Superior temporal gyrus (tissue), 1 donor: Measurements from ENCODE around the gene TNK2.
"Not testable (repeated sequence)": the region's sequence is repeated elsewhere in the genome, so short reads cannot be mapped to it uniquely, and the experiment has no call there.

ENCODE experiments used
- DNase-seq: peaks from one replicate; pipeline ENCODE4 v3.0.0-alpha.2; 2016; ENCODE audit errors: extremely low spot score

The TNK2 gene

DNA sequence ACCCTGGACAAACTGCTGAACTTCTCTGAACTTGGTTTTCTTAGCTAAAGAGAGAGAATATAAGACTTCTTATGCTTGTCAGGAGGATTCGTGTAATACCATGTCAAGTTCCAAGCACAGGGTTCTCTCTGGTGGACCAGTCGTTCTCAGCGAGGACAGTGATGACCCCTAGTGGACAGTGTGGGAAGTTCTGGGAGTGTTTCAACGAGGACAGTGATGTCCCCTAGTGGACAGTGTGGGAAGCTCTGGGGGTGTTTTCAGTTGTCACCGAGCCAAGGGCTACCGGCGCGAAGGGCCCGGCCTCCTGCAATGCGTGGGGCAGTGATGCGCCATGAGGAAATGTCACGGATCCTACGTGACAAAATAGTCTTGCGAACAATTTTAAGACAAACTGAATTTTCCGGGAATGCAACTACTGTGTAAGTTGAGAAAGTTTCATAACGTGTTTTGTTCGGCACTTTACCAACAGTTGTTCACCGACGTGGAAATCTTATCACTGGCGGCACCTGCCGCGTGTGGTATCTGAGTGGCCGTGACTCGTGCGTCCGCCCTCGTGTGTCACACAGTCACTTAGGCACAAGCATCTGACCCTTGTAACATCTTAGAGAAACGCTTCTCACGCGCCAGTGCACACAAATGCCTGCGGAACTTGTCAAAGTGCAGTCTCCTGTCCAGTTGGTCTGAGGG, 57.4 kb downstream of the TNK2 start:
- peak; percentile 96 for DNase-seq

DNA sequence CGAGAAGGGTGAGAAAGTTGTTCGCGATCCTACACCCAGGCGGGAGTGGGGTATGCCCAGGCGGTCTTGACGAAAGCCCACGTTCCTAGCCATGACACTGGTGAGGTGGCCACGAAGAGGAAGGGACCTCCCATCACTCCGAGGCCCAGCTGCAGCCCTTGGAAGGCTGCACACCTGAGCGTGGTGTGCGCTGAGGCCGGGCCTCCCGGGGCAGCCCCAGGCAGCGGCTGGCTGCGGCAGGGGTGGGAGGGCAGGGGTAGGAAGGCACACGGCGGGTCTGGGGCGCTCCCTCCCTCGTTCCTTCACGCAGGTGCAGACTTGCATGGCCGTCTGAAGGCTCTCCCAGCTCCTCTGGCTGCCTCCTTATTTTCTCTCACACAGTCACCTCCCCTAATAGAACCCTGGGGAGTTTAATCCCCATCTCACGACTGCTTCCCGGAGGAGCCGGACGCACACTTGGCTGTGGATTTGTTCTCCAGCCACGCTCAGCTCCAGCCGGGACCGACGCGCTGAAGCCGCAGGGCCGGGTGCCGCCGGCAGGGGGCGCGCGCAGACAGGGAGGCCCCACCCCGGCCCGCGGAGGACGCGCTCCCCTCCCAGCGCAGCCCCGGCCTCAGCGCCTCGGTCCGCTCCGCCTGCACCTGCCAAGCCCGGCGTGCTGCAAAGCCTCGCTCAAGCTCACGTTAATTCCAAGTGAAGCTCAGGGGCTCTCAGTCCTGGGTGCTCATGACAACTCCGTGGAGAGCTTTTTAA, 58.9 kb downstream of the TNK2 start:
- DNase-seq, result no peak

DNA sequence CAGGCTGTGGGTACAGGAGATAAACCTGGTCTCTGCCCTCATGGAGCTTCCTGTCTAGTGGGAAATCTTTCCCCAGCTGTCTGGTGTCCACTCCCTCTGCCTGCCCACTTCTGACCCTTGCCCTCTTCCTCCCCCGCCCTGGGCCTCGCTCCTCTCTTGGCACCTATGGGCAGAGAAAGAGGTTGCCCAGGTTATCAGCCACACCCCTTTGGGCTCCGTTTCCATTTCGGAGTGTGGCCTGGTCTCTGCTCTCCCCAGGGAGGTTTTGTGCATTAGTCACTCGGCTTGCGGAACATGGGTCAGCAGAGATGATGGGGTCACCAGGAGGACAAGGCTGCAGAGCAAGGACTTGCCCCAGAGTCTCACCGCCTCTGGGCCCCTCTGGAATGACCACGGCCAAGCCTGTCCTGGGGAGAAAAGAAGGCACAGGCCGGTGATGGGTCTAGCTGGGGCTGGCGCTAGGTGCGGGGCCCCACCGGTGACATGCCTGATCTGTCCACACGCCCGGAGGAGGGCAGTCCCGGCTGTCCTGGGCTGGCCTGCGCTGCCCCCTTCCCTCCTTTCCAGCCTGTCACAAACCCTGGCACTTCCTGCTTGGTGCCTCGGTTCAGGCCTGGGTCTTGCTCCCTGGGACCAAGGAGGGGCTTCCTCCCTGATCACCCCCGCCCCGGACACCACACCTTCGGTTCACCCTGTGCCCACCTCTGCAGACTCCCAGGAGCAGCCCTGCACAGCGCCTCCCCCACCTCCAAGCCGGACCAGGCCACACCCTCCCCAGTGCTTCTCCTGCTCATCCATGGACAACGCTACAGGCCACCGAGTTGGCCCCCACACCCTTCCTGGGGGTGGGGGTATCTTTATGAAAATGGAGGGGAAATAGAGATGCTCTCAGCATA, 61.0 kb downstream of the TNK2 start:
- no peak for DNase-seq

DNA sequence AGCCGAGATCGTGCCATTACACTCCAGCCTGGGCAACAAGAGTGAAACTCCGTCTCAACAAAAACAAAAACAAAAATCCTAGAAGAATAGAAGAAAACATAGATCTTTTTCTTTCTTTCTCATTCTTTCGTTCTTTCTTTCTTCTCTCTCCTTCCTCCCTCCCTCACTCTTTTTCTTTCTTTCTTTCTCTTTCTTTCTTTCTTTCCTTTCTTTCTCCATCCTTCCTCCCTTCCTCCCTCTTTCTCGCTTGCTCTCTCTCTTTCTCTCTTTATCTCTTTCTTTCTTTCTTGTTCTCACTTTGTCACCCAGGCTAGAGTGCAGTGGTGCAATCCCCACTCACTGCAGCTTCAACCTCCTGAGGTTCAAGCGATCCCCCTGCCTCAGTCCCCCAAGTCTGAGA, 62.9 kb downstream of the TNK2 start:
- DNase-seq, result no peak

DNA sequence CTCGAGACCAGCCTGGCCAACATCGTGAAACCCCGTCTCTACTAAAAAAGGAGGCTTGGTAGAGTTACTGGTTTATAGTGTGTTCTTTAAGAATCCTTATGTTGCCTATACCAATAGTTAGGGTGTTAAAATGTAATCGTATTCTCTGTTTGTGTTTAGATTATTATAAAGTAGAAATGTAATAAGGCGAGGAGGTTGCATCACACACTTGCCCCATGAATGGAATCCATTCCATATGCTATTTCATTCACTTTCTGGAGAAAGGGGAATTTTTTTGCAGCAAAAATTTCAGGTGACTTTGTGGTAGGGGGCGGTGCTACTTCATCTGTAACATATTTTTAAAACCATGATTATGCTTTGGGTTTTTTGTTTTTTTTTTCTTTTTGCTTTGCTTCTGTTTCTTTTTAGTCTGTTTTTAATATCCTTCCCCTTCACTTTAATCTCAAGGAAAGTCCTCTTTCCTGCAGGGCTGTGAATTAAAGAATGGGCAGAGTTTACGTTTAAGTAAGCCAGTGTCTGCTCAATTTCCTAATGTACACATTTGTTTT, 63.6 kb downstream of the TNK2 start:
- DNase-seq, result no peak

DNA sequence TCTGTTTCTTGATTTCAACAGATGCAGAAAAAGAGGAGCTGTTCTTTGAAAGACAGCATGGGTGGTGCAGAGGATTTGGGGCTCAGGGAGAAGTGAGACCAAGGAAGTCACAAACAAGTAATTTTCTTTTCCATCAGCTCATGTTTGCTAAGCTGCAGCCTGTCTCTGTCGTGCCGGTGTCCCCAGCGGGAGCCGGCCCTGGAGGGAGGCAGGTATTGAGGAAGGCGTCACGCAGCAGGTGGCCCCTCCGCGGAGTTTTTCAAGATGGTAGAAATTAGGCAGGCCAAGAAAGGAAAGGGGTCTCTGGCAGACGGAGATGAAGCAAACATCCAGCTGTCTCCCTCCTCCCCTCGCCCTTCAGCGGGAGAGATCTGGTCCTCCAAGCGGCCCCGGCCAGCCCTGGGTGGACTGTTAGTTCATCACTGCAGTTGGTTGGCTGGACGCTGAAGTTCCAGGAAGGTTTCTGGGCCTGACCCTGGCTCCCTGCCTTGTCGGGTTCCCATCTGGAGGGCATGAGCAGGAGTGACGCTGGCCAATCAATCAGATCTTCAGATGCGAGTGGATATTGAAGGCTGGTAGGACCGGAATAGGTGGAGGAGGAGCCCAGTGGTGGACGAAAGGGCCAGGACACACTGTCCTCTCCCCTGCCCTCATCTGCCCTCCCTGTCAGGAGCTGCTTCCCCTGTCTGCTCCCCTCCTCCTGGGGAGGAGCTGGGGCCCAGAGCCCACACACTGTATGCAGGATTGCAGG, 68.9 kb downstream of the TNK2 start:
- DNase-seq, result no peak

GRCh38 chr3:195838714-195839113, 69.6 kb downstream of the TNK2 start:
- DNase-seq, result no peak

DNA sequence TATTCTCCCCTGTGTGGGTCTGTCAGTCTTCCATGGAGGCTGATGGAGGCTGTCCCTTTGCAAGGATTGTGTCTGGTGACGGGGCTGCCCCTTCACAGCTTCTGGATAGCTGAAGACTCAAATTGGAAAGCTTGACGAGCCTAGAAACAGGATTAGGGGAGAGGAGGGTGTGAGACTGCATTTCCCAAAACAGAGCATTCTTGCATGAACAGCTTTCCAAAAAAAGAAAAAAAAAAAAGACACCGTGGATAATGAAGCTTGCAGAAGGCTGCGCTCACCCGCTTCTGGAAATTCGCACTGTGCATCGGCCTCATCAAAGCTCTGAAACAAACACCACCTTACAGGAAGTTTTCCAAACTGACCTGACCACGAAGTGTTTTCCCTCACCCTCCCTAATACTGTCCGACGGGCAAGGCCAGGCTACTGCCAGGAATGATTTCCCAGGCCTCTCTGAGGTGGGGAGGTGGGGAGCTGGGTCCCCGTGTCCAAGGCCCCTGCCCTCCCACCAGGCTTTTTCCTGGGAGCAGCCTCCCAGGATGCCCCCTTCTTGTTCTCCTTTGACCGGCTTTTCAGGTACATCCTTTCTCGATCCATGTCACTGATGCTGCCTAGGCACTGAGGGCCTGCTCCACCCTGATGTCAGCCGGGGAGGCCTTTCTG, 71.7 kb downstream of the TNK2 start:
- peak; percentile 30 for DNase-seq

- no peak for DNase-seq
Observed at GRCh38 chr3:195835791-195836190, 72.6 kb downstream of the TNK2 start.

DNA sequence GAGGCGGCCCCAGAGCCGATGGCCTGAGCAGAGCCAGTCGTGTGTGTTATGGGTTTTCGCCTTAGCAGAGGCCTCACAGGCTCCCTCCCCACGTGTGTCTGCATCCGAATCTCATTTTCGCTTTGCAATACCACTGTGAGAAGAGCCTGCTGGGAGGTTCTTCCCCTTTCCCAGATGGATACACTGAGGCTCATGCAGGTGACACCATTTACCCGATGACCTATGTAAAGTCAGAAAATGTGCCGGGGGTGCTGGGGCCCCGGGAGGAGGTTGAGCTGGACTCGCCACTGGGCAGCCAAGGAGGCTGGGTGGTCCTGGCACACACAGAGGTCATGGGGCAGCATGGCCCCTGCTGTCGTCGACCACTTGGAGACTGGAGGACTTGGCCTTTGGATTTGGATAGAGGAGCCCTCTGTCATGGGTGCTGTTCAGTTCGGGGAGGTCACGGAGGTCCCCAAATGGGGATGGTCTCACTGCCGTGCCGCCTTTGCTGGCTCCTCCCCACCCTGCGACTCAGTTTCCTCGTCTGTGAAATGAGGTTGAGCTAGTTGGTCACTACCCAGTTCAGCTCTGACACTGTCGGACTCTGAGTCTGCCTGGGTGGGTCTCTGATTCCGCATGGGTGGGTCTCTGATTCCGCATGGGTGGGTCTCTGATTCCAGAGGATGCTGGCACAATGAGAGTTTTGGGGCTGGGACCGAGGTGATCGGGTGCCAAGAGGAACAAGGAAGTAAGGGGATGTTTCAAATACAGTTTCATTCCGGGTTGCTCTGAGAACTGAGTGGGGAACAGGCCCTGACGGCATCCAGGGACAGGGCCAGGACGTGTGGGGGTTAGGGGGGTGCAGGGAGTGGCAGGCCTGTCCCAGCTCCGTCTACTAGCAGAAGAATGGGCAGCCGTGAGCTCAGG, 73.4 kb downstream of the TNK2 start:
- DNase-seq, result no peak

- DNase-seq, result no peak
Observed at GRCh38 chr3:195829897-195830254, 78.5 kb downstream of the TNK2 start.

DNA sequence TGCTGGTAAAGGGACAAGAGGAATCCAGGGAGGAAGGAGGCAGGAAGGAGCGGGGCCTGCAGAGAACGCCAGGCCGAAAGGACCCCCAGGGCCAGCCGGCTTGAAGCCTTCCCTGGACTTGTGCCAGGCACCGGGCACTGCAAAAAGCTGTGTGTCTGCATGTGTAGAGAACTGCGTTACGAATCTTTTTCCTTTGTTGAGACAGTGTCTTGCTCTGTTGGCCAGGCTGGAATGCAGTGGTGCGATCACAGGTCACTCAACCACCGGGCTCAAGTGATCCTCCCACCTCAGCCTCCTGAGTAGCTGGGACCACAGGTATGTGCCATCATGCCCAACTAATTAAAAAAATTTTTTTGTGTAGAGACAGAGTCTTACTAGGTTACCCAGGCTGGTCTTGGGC, 79.6 kb downstream of the TNK2 start:
- no peak for DNase-seq

DNA sequence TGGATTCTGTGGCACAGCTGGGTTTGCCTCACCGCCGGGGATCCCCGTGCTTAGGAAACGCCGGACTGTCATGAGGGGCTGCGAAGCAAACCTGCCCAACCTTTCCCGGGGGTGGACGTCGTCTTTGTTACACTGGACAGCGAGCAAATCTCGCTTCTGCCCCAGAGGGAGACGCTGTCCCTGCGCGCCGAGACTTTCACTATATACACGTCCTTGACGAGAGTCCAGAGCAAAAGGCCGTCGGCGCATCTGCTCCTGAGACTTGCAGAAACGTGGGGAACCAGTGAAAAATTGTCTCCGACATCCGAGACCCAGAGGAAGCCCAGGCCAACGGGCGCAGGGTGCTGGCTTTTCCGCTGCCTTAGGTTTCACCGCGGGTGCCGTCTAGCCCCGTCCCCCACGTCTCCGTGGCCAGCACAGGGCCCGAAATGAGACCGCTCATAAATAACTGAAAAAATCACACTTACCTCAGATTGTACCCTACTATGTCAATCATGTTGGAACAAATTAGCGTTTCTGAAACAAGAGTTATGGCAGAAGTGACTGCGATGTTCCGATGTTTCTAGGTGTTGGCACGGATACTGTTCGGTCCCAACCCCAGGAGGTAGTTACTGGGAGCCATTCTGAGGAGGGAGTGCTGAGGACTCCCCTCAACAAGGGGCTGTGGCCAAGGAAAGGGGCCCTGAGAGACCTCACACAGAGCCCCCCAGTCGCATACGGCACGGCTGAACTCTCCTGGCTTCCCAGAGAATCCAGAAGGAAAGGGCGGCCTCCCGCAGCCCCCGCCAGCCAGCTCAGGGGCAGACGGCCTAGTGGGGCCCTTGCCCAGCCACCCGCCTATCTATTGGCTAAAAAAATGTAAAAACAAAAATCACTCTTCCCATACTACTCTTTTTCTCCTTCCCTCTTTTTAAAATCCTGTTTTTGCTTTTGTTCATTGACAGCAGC, 82.2 kb downstream of the TNK2 start:
- DNase-seq, result no peak

DNA sequence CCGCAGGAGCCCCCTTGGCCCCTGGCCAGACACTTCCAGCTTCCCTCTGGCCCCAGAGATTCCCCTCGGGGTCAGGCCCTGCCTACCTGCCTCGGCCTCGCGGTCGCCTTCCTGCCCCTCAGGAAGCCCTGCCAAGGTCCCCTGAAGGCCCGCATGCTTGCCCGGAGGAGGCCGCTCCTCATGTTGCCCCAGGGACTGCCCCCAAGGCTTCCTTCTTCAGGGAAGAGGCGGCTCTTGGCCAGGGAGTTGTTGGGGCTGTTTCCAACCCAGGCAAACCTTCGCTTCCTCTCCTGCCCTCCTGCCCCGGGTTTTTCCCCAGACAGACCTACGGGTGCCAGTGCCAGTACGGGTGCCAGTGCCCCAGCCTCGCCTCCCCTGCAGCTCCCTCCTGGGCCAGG, 83.2 kb downstream of the TNK2 start:
- DNase-seq, result no peak

DNA sequence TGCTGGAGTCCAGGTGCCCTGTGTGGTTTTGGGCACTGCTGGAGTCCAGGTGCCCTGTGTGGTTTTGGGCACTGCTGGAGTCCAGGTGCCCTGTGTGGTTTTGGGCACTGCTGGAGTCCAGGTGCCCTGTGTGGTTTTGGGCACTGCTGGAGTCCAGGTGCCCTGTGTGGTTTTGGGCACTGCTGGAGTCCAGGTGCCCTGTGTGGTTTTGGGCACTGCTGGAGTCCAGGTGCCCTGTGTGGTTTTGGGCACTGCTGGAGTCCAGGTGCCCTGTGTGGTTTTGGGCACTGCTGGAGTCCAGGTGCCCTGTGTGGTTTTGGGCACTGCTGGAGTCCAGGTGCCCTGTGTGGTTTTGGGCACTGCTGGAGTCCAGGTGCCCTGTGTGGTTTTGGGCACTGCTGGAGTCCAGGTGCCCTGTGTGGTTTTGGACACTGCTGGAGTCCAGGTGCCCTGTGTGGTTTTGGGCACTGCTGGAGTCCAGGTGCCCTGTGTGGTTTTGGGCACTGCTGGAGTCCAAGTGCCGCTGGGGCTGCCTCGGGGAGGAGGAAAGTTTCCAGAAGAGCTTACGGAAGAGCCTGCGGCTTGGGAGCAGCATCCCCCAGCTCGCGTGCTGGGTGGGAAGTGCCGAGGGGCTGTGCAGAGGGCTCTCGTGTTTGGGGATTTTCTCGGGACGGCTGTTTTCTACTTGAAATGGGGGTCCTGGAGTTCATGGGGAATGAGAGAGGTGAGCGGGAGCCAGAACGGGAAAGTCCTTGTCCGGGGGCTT, 83.7 kb downstream of the TNK2 start:
- DNase-seq, result not testable (repeated sequence)

DNA sequence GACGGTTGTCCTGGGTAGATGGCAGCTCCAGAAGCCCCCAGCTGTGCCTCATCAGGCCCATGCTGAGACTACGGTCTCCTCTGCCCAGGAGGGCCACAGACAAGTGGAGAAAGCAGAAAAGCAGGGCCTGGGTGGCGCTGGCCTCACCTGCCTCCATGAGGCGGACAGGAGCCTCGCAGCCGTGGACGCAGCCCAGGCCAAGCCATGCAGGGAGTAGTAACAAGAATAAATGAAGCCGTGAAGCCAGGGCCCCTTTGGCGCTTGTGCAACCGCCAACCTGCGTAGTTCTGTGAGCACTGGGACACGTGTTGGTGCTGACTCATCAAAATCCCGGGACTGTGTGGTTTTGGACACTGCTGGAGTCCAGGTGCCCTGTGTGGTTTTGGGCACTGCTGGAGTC, 84.4 kb downstream of the TNK2 start:
- no peak for DNase-seq

- DNase-seq, result no peak
Observed at GRCh38 chr3:195823280-195823679, 85.1 kb downstream of the TNK2 start.

- no peak for DNase-seq
Observed at GRCh38 chr3:195822131-195822696, 86.1 kb downstream of the TNK2 start.
